Measurements from ENCODE around the gene JAML. TPM values are rescaled to one million over a fixed set of nuclear protein-coding genes. Genes with fewer than 3 reads are reported as not detected.

The JAML gene
- total RNA-seq, 1 donor from 2014 or later, result 2.5 TPM

DNA sequence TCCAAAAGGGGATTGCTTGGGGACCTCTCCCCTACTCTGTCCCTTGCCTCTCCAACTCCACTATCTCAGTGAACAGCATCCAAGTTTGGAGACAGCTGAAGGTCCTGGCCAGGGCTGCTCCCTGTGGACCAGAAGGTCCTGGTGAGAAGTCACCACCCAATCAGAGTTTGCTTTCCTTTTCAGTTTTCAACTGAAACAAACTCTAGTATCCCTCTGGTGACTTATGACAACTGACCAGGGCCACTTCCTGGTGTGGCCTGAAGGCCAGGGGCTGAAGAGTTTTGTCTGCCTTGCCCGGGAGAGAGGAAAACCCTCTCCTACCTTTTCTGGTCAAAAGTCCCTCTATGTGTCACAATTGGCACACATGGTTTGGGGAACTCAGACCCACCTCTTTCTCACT, 5.1 kb downstream of the JAML start:
- TF ChIP-seq, protein P1, sequence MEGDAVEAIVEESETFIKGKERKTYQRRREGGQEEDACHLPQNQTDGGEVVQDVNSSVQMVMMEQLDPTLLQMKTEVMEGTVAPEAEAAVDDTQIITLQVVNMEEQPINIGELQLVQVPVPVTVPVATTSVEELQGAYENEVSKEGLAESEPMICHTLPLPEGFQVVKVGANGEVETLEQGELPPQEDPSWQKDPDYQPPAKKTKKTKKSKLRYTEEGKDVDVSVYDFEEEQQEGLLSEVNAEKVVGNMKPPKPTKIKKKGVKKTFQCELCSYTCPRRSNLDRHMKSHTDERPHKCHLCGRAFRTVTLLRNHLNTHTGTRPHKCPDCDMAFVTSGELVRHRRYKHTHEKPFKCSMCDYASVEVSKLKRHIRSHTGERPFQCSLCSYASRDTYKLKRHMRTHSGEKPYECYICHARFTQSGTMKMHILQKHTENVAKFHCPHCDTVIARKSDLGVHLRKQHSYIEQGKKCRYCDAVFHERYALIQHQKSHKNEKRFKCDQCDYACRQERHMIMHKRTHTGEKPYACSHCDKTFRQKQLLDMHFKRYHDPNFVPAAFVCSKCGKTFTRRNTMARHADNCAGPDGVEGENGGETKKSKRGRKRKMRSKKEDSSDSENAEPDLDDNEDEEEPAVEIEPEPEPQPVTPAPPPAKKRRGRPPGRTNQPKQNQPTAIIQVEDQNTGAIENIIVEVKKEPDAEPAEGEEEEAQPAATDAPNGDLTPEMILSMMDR (IDR thresholded peaks at IDR 0.05; ENCODE audit: insufficient read depth, low read length, poor library complexity, severe bottlenecking), result no peak
- no peak overlapping the region for H3K4me3 ChIP-seq (ENCODE audit: low read depth, low read length)
- H3K36me3 ChIP-seq (ENCODE audit: control insufficient read depth, insufficient read depth, low read length), result no peaks in the 10 kb centered on the region
- peaks cover 16% of the 10 kb centered on the region for H3K27me3 ChIP-seq (ENCODE audit: control insufficient read depth, insufficient read depth, low read length)
- no peak for DNase-seq (ENCODE audit: low read depth)

DNA sequence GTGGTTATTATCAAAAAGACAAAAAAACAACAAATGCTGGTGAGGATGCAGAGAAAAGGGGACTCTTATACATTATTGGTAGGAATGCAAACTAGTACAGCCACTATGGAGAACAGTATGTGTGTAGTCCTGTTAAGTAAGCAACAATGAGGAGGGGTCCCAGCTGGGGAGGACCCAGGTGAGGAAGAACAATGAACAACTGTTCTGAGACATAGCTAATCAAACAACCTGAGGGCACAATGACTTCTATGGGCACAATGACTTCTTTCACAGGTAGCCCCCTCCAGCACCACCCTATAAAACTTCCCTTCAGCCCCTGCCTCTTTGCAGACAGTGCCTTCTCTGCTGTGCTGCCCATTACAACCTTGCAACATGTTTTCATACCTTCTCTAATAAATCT, 5.6 kb downstream of the JAML start:
- DNase-seq (ENCODE audit: low read depth), result no peak
- Histone ChIP-seq H3K36me3 (ENCODE audit: control insufficient read depth, insufficient read depth, low read length) (no peaks in the 10 kb centered on the region), H3K4me3 (ENCODE audit: low read depth, low read length) (no peak overlapping the region), H3K27me3 (ENCODE audit: control insufficient read depth, insufficient read depth, low read length) (peaks cover 20% of the 10 kb centered on the region)
- TF ChIP-seq, protein P1 (IDR thresholded peaks at IDR 0.05; ENCODE audit: insufficient read depth, low read length, poor library complexity, severe bottlenecking), result no peak

DNA sequence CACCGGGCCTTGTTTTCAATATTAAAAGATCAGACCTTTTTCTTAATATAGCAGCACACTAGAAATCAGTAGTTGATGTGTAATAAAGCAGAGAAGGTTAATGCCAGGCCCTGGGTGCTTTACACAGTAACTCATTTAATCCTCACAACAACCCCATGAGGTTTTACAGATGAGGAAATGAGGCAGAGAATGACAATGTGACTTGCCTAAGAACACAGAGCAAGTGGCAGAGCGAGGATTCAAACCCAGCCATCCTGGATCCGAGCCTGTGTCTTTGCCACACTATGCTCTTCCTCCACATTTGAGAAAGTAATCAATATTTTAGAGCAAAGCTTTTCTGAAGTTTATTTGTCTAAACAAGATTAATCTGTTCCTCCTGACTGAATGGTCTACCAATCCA, 7.2 kb downstream of the JAML start:
- no peaks in the 10 kb centered on the region for H3K36me3 ChIP-seq (ENCODE audit: control insufficient read depth, insufficient read depth, low read length)
- H3K4me3 ChIP-seq (ENCODE audit: low read depth, low read length), result no peak overlapping the region
- TF ChIP-seq, protein P1 (IDR thresholded peaks at IDR 0.05; ENCODE audit: insufficient read depth, low read length, poor library complexity, severe bottlenecking), result no peak
- DNase-seq (ENCODE audit: low read depth), result no peak
- H3K27me3 ChIP-seq (ENCODE audit: control insufficient read depth, insufficient read depth, low read length), result peaks cover 23% of the 10 kb centered on the region

DNA sequence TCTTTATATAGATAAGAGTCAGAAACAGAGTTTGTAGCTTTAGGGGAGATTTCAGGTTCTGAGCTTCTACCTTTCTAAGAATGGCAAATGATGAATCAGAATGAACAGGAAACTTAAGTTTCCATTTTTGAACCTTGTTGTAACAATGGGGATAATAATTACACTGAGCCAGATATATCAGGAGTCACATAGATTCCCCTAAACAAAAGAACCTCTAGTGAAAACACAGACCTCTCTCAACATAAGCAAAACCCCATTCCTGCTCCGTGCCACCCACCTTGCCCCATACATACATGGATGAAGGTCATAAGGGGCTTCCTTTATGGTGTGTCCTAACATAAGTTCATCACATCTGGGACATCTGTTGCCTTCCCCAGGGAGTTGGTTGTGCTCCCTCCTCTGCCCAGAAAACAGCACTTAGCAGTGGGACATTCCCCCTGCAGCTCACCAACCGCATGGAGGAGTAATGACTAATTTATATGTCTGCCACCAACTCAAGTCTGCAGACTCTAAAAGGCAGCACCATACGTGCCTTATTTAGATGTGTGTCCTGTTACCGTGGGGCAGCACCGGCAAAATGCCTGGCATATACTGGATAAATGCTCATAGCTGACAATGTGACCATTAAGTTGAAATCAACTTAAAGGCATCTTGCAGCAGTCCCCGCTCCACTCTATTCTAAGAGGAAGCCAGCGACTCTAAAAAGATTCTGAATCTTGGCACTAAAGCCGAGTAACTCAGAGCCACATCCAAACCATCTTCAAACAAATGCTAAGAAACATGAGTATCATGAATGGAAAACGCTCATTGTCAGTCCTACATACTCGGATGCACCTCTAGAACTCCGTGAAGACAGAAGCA, 8.0 kb downstream of the JAML start:
- Histone ChIP-seq H3K4me3 (ENCODE audit: low read depth, low read length) (no peak overlapping the region), H3K27me3 (ENCODE audit: control insufficient read depth, insufficient read depth, low read length) (peaks cover 24% of the 10 kb centered on the region), H3K36me3 (ENCODE audit: control insufficient read depth, insufficient read depth, low read length) (no peaks in the 10 kb centered on the region)
- DNase-seq (ENCODE audit: low read depth), result no peak
- TF ChIP-seq, protein P1 (IDR thresholded peaks at IDR 0.05; ENCODE audit: insufficient read depth, low read length, poor library complexity, severe bottlenecking), result no peak

DNA sequence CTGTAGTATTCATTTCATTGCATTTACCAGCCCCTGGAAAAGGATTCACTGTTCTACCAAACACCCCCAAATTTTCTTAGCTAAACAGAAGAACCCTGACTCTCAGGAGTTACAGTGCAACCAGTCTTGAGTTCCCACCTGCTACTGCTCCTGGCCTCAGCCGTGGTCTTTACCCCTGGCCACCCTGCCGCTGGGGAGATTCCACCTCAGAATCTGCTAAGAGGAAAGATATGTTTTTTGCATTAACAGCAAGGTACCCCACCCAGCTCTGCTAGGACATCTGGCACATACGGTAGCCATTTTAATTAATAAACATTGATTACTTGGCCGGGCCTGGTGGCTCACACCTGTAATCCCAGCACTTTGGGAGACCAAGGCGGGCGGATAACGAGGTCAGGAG, 9.0 kb downstream of the JAML start:
- Histone ChIP-seq H3K4me3 (ENCODE audit: low read depth, low read length) (no peak overlapping the region), H3K36me3 (ENCODE audit: control insufficient read depth, insufficient read depth, low read length) (no peaks in the 10 kb centered on the region), H3K27me3 (ENCODE audit: control insufficient read depth, insufficient read depth, low read length) (peaks cover 23% of the 10 kb centered on the region)
- no peak for DNase-seq (ENCODE audit: low read depth)
- TF ChIP-seq, protein P1 (IDR thresholded peaks at IDR 0.05; ENCODE audit: insufficient read depth, low read length, poor library complexity, severe bottlenecking), result no peak

DNA sequence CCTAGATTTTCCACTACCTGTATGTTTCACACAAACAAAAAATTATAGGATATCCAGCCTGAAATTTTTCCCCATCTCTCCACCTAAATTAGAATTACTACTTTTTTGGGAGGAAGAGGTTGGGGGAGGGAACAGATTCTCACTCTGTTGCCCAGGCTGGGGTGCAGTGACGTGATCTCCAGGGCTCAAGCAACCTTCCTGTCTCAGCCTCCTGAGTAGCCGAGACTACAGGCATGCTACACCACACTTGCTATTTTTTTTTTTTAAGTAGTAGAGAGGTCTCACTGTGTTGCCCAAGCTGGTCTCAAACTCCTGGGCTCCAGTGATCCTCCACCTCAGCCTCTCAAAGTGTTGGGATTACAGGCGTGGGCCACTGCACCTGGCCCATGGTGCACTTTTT, 9.5 kb downstream of the JAML start:
- TF ChIP-seq, protein P1 (IDR thresholded peaks at IDR 0.05; ENCODE audit: insufficient read depth, low read length, poor library complexity, severe bottlenecking), result no peak
- Histone ChIP-seq H3K27me3 (ENCODE audit: control insufficient read depth, insufficient read depth, low read length) (peaks cover 20% of the 10 kb centered on the region), H3K4me3 (ENCODE audit: low read depth, low read length) (no peak overlapping the region), H3K36me3 (ENCODE audit: control insufficient read depth, insufficient read depth, low read length) (no peaks in the 10 kb centered on the region)
- no peak for DNase-seq (ENCODE audit: low read depth)

Measured in kidney epithelial cell (primary cell).